ENCODE data around the gene DISC1.

DISC1 gene

DNA sequence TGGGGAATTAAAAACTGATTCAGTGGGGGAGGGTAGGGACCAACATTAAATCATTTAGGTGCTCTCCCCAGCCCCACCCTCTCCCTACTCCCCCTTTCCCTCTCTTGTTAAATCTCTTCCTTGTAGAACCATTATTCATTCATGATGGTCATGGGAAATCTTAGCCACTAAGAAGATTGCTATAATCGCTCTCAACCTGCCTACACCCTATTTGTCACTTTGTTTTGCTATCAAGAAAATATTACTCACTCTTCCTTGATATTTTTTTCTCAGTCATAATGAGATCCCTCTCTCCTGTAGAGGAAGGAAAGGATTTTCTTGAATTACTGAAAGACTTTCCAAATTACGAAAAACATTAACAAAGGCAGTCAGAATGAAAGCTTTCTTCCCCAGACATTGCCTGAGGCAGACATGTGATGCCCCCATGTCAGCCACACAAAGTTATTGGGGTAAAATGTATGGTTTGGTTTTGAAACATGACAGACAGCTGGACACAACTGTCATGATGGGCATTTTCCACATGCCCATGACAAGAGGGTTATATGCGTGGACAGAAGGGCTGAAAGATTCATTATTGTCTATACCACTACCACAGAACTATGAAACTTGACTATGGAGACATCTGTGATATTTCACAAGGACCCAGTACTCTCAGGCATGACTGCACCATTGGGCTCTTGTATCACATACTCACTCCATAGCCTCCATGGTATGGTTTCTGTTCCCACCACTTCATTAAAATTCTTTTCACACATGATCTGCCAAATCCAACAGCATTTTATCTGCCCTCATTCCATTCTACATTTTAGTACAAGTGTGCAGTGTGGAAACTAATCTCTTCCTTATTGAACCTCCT lies 420.1 kb downstream of the DISC1 start:
- TF ChIP-seq, protein P1, sequence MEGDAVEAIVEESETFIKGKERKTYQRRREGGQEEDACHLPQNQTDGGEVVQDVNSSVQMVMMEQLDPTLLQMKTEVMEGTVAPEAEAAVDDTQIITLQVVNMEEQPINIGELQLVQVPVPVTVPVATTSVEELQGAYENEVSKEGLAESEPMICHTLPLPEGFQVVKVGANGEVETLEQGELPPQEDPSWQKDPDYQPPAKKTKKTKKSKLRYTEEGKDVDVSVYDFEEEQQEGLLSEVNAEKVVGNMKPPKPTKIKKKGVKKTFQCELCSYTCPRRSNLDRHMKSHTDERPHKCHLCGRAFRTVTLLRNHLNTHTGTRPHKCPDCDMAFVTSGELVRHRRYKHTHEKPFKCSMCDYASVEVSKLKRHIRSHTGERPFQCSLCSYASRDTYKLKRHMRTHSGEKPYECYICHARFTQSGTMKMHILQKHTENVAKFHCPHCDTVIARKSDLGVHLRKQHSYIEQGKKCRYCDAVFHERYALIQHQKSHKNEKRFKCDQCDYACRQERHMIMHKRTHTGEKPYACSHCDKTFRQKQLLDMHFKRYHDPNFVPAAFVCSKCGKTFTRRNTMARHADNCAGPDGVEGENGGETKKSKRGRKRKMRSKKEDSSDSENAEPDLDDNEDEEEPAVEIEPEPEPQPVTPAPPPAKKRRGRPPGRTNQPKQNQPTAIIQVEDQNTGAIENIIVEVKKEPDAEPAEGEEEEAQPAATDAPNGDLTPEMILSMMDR (IDR thresholded peaks at IDR 0.05; ENCODE audit: extremely low read depth, missing control alignments), result no peak
- no peak for DNase-seq (ENCODE audit: low spot score)

GRCh38 chr1:232047473-232047872 lies 420.9 kb downstream of the DISC1 start:
- TF ChIP-seq, protein P1 (IDR thresholded peaks at IDR 0.05; ENCODE audit: extremely low read depth, missing control alignments), result no peak
- DNase-seq (ENCODE audit: low spot score), result no peak

DNA sequence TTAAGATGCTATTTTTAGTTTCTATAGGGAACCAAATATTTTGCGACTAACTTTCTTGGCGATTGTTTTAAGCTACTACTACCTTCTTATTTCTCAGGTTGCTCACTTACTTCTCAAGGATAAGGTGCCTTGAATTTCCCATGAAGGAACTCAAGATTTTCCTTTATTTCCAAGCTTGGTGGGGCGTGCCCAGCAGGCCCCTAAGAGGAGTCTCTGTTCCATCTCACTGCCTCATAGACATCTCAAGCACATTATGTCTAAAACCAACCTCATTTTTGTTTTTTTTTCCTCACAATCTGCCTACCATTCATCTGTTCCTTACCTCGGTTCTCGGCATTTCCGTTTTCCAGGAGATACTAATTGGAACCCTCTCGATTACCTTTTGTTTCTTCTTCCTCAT lies 421.9 kb downstream of the DISC1 start:
- TF ChIP-seq, protein P1 (IDR thresholded peaks at IDR 0.05; ENCODE audit: extremely low read depth, missing control alignments), result no peak
- DNase-seq (ENCODE audit: low spot score), result no peak

DNA sequence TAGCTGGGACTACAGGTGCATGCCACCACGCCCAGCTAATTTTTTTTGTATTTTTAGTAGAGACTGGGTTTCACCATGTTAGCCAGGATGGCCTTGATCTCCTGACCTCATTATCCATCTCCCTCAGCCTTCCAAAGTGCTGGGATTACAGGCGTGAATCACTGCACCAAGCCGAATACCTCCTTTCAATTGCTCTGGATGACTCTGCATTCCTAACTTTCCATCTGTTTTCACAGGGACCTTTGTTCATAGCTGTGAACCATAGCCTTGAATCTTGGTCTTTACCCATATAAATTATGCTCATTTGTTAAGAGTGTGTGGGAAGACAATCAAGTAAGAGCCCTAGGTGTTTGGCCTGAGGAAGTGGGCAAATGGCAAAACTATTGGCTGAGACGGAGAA lies 422.7 kb downstream of the DISC1 start:
- no peak for DNase-seq (ENCODE audit: low spot score)
- TF ChIP-seq, protein P1 (IDR thresholded peaks at IDR 0.05; ENCODE audit: extremely low read depth, missing control alignments), result no peak

- TF ChIP-seq, protein P1 (IDR thresholded peaks at IDR 0.05; ENCODE audit: extremely low read depth, missing control alignments), result no peak
- no peak for DNase-seq (ENCODE audit: low spot score)
Measured at GRCh38 chr1:232057217-232057895, 430.8 kb downstream of the DISC1 start.

GRCh38 chr1:232057896-232058274 lies 431.3 kb downstream of the DISC1 start:
- TF ChIP-seq, protein P1 (IDR thresholded peaks at IDR 0.05; ENCODE audit: extremely low read depth, missing control alignments), result no peak
- DNase-seq (ENCODE audit: low spot score), result no peak

GRCh38 chr1:232059726-232060374 lies 433.3 kb downstream of the DISC1 start:
- TF ChIP-seq, protein P1 (IDR thresholded peaks at IDR 0.05; ENCODE audit: extremely low read depth, missing control alignments), result no peak
- no peak for DNase-seq (ENCODE audit: low spot score)

Measured in GM20000 (cell line).